CD4-positive, alpha-beta T cell treated with Interleukin-4 for 1 hour (primary cell): ENCODE data around the gene GALNT10.

Experiments
- DNase-seq, 2 donors: peaks; one replicate each; pipeline ENCODE4 v3.0.0-alpha.2; 2020 to 2022

GALNT10 gene

DNA sequence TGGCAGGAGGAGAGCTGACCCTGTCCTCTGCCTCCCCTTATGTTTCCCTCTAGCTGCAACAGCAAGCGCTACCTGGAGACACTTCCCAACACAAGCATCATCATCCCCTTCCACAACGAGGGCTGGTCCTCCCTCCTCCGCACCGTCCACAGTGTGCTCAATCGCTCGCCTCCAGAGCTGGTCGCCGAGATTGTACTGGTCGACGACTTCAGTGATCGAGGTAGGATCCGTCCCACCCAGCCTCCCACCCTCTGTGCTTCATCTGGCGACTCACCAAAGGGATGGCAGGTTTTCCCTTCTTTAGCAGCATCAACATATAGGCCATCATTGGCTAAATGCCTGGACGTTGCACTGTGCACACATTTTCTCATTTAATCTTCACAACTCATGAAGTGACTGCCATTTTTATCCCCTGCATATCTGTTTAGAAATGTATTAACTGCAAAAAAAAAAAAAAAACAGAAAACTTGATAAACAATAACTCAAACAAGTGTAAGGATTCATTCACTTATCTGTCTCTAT lies 139.0 kb downstream of the GALNT10 start:
- DNase-seq, result no peak

DNA sequence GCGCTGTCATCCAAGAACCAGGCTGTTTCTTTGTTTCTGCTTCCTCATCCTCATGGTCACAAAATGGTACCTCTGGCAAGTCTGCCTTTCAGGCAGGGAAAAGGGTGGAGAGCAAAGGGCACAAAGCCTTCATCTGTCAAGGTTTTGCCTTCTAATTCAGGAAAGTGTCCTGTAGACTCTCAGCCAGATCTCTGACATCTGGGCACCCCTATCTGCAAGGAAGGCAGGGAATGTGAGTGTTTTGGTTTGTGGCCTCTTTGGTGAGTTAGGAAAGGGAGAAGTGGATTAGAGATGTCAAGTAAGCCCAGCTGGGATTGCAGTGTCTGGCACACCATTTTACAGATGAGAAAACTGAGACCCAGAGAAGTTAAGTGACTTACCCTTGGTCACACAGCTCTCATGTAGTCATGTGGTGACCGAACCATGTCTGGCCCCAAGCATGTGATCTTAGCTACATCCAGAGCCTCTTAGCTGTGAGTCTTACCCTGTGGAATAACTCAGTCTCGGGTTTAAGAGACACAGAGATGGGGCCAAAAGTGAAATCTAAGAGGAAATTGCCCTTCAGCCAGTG lies 139.6 kb downstream of the GALNT10 start:
- DNase-seq, result no peak

DNA sequence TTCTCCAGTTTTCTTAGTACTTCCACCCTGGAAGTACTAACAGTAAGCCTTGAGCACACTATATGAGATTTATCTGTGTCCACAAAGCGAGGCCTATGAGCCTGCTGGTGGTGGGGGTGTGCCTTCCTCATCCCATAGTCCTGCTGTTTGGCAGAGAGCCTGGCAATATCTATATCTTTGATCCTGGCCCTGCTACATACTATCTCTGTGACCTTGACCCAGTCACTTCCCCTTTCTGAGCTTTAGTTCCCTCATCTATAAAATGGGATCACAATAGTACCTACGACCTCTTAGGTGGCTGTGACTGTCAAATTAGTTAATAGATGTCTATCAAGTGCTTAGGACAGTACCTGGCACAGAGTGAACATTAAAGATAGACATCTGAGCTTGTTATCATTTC lies 140.7 kb downstream of the GALNT10 start:
- DNase-seq, result no peak

DNA sequence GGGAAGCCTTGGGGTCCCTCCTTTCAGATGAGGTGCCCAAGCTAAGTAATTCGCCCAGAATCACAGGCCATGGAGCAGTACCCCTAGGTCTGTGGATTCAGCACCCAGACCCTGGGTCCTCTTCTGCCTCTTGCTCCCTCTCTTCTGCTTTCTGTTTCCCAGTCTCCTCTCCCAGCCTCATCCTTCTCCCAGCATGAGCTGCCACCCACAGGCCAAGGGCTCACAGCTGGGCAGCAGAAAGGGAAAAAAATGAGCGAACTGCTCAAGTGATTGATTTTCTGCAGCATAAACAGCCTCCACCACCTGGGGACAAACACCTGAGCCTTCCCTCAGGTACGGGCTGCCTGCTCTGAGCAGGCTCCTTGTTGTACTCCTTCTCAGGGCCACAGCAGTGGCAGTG lies 141.4 kb downstream of the GALNT10 start:
- DNase-seq, result no peak

DNA sequence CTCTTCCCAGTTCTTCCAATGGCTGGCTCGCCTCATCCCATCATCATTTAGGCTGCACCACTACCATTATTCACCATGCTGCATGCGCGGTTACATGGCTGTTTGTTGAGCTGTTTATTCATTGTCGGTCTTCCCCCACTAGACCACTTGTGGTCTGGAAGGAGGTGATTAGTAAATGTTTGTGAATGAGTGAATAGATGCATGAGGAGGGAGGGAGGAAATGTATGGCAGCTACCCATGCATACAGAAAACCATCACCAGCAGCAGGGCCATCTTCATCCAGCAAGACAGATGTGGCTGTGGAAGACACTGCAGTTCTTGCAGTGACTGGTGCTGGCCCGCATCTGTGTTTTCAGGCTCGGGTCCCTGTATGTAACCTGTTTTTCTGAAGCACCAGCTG lies 141.9 kb downstream of the GALNT10 start:
- no peak for DNase-seq

DNA sequence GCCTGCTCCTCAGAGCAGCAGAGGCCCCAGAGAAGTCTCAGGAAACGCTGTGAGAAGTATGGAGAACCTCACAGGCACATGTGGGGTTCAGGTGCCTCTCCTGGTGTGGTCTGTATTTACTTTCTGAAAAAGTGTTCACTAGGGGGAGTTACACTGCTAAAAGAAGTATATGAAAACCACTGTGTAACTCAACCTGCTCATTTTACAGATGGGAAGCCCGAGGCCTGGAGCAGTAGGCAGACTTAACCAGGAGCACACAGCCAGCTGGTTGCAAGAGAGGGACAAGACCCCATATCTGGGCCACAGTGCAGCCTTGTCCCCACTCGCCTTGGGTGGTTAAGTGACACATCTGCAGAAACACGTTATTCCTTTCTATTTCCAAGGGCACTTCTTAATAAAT lies 142.5 kb downstream of the GALNT10 start:
- no peak for DNase-seq

DNA sequence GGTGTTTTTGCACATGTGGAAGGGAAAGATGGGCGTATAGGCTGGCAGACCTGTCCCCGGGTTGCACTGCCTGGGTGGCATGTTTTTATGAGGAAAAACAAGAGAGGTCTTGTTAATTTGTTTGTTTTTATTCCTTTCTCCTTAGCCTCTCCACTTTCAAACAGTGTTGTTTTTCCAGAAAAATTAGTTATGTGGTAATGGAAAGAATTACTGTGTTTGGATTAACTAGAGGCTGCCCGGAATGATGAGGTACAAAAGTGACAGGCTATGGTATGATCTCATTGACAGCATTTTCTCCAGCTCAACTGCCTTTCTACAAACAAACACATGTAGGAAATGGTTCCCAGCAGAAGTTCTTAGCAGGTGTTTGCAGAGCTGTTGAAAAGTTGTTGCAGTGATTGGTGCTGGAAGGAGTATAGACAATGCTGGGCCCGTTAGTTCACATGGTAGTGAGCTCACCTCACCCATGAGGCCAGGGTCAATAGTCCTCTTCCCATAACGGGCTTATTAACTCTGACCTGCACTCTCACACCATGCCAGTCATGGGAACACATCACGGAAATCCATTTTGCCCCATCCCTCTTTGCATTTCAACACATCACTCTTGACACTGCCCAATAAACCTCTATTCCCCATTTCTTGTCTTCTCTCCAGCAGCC lies 144.0 kb downstream of the GALNT10 start:
- no peak for DNase-seq

DNA sequence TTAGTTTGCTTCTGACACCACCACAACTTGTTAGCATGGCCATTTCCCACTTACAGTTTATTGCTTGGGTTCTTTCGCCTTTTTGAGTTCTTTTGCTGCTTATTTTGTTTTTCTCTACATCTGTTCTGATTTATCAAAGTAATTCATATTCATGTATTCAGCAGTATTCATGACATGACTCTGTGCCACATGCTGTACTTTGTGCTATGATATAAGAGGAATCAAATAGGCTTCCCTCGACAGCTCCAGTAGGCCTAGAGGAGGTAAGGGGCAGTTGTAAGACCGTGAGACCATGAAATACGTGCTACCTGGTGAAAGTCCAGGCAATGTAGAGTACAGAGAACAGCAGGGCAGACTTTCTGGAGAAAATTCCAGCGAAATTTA lies 144.5 kb downstream of the GALNT10 start:
- DNase-seq, result no peak

DNA sequence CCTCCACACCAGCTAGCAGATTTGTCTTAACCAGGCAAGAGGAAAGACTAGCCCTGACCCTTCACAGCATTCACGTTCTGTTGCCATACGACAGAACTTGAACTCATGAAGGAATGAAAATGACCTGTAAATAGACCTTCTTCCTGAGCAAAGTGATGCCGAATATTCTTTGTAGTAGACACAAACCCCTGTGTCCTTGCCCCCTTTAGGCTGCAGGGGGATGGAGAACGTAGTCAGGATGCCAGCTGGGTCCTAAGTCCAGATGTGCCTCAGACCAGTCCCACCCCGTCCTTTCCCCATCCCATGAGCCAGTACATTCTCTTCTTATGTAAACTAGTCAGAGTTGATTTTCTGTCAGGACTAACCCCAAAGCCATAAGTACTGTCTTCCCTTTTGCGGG lies 151.1 kb downstream of the GALNT10 start:
- DNase-seq, result no peak

DNA sequence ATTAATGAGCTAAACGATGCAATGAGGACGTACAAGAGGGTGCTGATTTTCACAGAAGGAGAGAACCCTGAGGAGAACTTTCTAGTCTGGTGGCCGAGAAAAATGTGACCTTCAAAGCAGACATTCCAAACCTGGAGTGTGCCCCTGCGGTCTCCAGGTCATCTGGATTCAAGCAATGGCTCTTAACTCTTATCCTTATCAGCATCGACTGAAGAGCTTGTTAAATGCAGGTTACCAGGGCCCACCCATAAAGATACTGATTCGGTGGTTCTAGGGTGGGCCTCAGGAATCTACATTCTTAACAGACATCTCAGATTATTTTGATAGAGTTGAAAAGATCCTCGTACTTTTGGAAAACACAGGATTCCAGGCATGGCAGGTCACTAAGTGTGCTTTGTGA lies 151.7 kb downstream of the GALNT10 start:
- DNase-seq, result no peak

DNA sequence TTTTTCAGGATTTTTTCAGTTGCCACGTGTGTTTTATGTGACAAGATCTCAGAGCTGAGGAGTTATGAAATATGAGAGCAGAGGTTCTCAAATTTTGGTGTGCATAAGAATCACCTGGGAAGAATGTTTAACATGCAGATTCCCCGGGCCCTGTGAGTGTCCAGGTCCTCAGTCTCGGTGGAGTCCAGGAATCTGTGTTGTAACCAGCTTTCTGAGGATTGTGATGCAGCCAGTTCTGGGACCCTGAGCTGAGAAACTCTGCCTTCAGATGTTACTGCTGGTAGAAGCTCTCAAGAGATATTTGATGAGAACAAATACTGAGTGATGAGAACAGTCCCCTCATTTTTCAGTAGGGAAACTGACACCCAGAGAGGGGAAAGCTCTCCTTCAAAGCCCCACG lies 152.4 kb downstream of the GALNT10 start:
- DNase-seq, result no peak

DNA sequence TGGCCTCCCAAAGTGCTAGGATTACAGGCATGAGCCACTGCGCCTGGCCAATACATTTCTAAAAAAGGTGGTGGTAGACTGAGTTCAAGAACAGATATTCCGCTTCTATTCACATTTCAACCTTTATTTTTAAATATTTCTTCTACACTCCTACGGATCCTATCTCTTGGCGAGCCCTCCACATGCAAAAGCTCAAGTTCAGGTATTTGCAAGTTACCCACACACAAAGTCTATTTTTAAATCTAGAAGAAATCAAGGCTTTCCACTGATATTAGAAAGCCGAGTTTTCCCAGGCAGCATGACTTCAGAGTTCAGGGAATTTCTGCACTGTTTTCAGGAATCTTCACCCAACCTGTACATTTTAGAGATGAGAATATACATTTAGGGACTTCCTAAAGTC lies 153.9 kb downstream of the GALNT10 start:
- DNase-seq, result no peak

DNA sequence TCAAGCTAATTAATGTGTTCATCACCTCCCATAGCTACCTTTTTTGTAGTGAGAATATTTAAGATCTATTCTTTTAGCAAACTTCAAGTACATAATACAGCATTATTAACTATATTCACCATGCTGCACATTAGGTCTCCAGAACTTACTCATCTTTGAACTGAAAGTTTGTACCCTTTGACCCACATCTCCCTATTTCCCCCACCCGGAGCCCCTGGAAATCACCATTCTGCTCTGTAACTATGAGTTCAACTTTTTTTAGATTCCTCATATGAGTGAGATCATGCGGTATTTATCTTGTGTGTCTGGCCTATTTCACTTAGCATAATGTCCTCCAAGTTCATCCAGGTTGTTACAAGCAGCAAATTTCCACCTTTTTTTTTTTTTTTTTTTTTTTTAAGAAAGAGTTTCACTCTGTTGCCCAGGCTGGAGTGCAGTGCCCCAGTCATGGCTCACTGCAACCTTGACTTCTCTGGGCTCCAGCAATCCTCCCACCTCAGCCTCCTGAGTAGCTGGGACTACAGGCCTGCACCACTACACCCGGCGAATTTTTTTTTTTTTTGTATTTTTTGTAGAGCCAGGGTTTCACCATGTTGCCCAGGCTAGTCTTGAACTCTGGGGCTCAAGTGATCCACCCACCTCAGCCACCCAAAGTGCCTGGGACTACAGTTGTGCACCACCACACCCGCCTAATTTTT lies 154.9 kb downstream of the GALNT10 start:
- DNase-seq, result no peak

DNA sequence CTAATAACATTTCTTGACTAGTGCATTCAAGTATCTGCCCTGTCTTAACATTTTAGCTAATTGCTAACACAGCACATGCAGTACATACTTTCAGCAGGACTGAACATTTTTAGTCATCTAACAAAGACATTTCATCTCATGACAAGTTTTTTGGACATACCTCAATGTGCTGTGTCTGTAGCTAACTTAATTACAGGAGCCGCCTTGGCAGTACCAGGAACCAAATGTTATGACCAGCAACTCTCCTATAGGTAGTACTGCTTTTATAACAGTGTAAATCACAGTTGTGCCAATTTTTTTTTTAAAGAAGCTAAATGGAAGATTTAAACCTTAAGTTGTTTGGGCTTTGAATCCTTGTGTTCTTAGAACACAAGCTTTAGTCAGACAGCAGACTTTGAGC lies 155.9 kb downstream of the GALNT10 start:
- no peak for DNase-seq

DNA sequence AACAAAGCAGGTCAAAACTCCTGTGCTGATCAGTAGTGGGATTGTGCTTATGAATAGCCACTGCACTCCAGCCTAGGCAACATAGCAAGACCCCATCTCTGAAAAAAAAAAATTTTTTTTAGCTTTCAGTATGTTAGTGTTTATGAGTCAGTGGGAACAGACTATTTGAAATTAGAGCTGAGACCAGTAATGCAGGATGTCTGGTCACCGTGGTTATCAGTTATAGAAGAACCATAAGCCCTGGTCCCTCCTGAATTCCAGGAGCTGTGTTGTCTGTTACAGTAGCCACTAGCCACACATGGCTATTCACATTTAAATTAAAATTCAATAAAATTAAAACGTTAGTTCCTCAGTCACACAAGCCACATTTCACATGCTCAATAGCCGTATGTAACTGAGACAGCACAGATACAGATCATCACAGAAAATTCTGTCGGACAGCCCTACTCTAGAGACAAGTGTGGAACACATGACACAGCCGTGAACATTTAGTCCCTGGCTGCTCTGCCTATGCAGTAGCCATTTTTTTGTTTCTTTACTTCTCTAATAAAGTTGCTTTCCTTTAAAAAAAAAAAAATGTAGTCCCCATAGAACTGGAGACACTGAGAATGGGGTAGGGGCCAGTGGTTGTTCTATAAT lies 159.2 kb downstream of the GALNT10 start:
- no peak for DNase-seq

DNA sequence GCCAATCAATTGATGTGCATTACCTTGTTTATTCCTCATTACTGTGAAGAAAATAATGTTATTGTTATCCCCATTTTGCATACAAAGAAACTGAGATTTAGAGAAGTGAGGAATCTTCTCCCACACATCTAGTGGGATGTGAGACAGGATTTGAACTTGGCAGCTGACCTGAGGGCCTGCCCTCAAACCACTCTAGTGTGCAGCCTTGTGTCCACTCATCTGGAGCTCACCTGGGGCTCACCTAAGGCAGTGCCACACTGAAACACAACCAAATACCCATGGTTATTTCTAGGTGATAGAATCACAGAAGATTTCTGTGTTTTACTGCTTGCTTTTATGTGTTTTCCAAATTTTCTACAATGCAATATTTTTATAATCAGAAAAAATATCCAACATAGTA lies 160.6 kb downstream of the GALNT10 start:
- DNase-seq, result no peak

DNA sequence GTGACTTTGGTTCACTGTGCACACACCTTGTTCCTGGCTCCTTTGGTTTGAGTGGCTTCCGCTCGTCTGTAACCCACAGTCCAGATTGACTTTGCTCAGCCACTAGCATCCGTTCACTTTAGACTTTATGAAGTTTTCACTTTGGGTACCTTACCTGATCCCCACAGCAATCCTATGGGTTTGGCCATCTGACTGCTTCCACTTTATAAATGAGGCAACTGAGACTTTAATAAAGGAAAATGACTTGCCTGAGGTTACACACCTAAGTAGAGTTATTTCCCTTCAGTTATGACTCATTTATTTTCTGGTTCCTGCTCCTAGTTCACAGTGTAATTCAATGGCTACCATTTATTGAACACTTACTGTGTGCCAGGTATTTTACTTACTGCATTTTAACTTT lies 161.0 kb downstream of the GALNT10 start:
- DNase-seq, result no peak

DNA sequence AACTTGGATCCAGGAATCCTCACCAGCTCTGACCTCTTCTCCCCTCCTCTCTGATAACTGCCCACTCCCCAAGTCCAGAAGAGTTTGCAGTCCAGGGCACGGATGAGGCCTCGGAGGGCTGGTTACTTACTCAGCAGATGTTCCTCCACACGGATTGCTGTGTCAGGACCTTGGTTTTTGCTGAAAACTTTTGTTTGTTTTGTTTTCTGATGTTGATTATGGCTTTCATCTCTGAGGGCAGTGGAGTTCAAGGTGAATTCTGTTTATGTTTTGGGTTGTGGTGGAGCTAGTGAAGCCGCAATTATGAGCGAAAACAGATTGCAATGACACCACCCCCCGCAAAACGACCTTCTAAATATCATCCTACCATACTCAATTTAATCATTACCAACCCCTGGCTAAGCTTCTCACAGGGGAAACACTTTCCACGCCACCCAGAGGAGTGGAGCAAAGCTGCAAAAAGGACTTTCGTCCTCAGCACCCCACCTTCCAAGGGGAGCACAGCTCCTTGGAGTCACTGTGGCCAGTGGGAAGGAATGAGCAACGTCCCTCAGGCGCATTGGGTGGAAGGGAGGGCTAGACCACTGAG lies 162.5 kb downstream of the GALNT10 start:
- no peak for DNase-seq

DNA sequence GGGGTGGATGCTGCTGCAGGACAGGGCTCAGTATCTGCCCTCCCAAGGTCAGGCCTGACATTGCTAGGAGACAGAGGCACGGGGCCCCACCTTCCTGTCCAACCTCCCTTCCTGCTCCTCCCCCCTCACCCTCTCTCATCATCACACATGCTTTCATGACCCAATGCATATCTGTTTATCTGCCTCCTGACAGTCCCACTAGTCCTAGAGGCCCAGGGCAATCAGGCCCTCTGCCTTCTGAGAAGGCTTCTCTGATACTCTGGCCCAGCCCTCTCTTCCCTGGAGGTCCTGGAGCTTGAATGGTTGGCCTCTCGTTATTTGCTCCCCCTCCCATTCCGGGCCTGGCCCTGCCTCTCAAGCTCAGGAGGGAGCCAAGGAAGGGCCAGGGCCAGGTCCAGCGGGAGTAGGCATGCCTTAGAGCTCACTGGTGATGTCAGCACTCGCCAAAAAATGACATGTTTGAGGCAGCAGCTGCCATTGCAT lies 164.6 kb downstream of the GALNT10 start:
- no peak for DNase-seq

DNA sequence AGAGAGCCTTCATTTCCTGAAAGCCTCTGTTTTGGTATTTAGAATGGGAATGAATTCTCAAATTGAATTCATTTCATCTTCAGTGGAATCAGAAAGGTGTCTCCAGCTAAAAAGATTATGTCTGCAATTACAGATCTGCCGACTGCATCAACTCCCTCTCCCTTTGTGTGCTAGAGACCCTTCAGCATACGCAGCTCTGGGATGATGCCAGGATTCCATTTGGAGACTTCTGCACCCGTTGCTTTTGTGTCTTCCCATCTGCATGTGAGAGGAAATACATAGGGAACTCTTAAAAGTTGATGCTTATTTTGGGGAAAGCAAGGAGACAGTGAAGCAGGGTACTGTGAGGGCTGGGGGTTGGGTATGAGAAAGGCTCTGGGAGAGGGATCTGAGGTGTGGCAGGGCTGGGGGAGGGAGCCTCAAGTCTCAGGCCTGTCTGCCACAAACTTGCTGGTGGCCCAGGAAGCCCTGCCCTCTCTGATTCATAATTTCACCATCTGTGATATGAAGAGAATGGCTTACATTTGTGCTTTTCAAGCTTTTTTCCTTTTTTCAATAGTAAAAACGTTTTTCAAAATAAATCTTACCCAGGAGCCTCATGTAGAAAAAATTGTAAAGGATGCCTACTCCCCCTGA lies 165.6 kb downstream of the GALNT10 start:
- no peak for DNase-seq

DNA sequence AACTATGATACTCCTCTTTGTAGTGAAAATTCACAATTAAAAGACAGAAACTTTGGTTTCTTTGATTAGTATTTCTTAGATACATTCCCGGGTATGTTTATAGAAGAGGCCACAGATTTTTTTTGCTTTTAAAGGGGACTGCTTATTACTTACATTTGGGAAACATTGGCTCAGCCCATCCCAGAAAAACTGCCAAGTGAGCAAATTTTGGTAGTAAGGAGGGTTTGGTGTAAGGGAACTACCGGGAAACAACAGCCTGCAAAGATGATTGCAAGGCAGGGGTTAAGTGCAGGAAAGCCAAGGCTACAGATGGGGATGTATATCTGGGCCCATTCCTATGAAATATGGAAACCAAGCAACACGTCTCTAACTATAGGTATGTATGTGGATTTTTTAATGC lies 166.4 kb downstream of the GALNT10 start:
- no peak for DNase-seq

DNA sequence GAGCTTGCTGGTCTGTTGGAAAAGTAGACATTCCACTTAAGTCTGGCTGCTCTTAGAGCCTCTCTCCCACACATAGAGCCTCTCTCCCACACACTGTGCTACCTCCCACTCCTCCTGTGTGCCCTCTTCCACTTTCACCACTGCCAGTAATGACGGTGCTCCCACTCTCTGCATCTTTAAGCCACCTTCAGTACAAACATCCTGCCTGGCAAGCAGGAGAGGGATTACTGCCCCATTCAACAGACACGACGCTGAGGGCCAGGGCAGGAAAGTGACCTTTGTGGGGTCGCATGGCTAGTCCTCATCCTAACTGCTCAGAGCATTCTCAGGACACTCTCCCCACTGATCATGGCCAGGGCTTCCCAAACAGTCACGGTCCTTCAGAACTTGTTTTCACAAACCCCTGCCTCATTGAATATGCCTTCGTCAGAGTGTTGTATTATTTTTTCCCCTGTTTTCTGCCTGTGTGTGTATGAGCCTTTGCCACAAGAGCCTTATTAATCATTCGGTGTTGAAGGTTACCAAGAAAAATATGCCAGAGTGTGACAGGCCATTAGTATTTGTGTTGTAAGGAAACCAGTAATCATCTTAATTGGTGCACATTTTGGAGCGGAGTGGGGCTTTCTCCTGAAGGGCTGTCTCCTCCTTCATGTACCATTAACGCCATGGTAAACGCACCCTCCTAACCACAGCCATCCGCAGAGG lies 168.1 kb downstream of the GALNT10 start:
- no peak for DNase-seq
